ENCODE data around the gene ZSWIM4. TPM values are rescaled to one million over a fixed set of nuclear protein-coding genes. Genes with fewer than 3 reads are reported as not detected.

The ZSWIM4 gene
- total RNA-seq, 4 donors from 2014 or later, result 2.8 to 19.8 (median 4.0) TPM

- TF ChIP-seq CTCF (IDR thresholded peaks at IDR 0.05) (no peak), POLR2A (IDR thresholded peaks at IDR 0.05) (no peak), EP300 (IDR thresholded peaks at IDR 0.05) (no peak)
- H3K27me3 ChIP-seq, result no peaks in the 10 kb centered on the region
- no peaks in the 10 kb centered on the region for H3K9me3 ChIP-seq
- peaks cover 0 to 63% (median 0%) of the 10 kb centered on the region in 3 donors for H3K36me3 ChIP-seq
- no peak for DNase-seq (ENCODE audit: low spot score in 2 of 2)
- H3K27ac ChIP-seq, result no peak overlapping the region
- peaks cover 0 to 20% (median 7%) of the 10 kb centered on the region in 4 donors for H3K4me1 ChIP-seq
- H3K4me3 ChIP-seq, result no peak overlapping the region
These were observed 29.5 kb downstream of the ZSWIM4 start for GRCh38 chr19:13824703-13825102.

- TF ChIP-seq CTCF (IDR thresholded peaks at IDR 0.05), result peak in 1 of 5 experiments; percentile 11
- no peak for TF ChIP-seq POLR2A (IDR thresholded peaks at IDR 0.05)
- no peak for TF ChIP-seq EP300 (IDR thresholded peaks at IDR 0.05)
- H3K27me3 ChIP-seq, result no peaks in the 10 kb centered on the region
- WGBS, 2 donors, result 86 to 88% methylated on average over 24 to 30 of the region's 30 CpGs
- H3K9me3 ChIP-seq, result no peaks in the 10 kb centered on the region
- no peak for DNase-seq (ENCODE audit: low spot score in 2 of 2)
- peaks cover 0 to 67% (median 0%) of the 10 kb centered on the region in 3 donors for H3K36me3 ChIP-seq
- no peak overlapping the region for H3K4me3 ChIP-seq
- H3K27ac ChIP-seq, result no peak overlapping the region
- peaks cover 0 to 20% (median 7%) of the 10 kb centered on the region in 4 donors for H3K4me1 ChIP-seq
These were observed 30.5 kb downstream of the ZSWIM4 start for GRCh38 chr19:13825489-13826441.

GRCh38 chr19:13826652-13827235 is 31.5 kb downstream of the ZSWIM4 start:
- Histone ChIP-seq H3K36me3 (peaks cover 0 to 73% (median 0%) of the 10 kb centered on the region in 3 donors), H3K27ac (no peak overlapping the region), H3K4me3 (no peak overlapping the region), H3K27me3 (no peaks in the 10 kb centered on the region), H3K9me3 (no peaks in the 10 kb centered on the region), H3K4me1 (peaks cover 0 to 18% (median 7%) of the 10 kb centered on the region in 4 donors)
- WGBS, 2 donors, result 93 to 94% methylated on average over 9 of the region's 9 CpGs
- no peak for DNase-seq (ENCODE audit: low spot score in 2 of 2)
- no peak for TF ChIP-seq CTCF (IDR thresholded peaks at IDR 0.05)
- no peak for TF ChIP-seq POLR2A (IDR thresholded peaks at IDR 0.05)
- no peak for TF ChIP-seq EP300 (IDR thresholded peaks at IDR 0.05)

GRCh38 chr19:13827656-13828055 is 32.4 kb downstream of the ZSWIM4 start:
- WGBS, 2 donors, result 68 to 70% methylated on average over 4 of the region's 4 CpGs
- peaks cover 0 to 73% (median 0%) of the 10 kb centered on the region in 3 donors for H3K36me3 ChIP-seq
- H3K4me1 ChIP-seq, result peaks cover 0 to 15% (median 5%) of the 10 kb centered on the region in 4 donors
- no peak for DNase-seq (ENCODE audit: low spot score in 2 of 2)
- no peak overlapping the region for H3K27ac ChIP-seq
- no peaks in the 10 kb centered on the region for H3K27me3 ChIP-seq
- no peaks in the 10 kb centered on the region for H3K9me3 ChIP-seq
- no peak overlapping the region for H3K4me3 ChIP-seq
- TF ChIP-seq POLR2A (IDR thresholded peaks at IDR 0.05) (no peak), CTCF (IDR thresholded peaks at IDR 0.05) (no peak), EP300 (IDR thresholded peaks at IDR 0.05) (no peak)

Measured in tibial nerve (tissue), 4 donors.